Occipital lobe (tissue), 2 donors: ENCODE measurements around the gene SHH. TPM values are rescaled to one million over a fixed set of nuclear protein-coding genes. Genes with fewer than 3 reads are reported as not detected.
"Not testable (repeated sequence)": the region's sequence is repeated elsewhere in the genome, so short reads cannot be mapped to it uniquely, and the experiment has no call there.

ENCODE experiments used
- DNase-seq: peaks from one replicate; lab custom pipeline; 2025; lab: John Stamatoyannopoulos, UW
- total RNA-seq: library from RNA; depleted of rRNA; stranded (reverse); fragments of >200 nt; gene quantifications from one replicate; pipeline ENCODE4 v1.2.3, GENCODE V29; 2014

The SHH gene
- total RNA-seq, 1 donor from 2014 or later, result 0.62 TPM

GRCh38 chr7:155820246-155820645 is 8.0 kb upstream of the SHH start:
- no peak for DNase-seq

- no peak for DNase-seq
Measured at GRCh38 chr7:155819186-155819585, 6.9 kb upstream of the SHH start.

GRCh38 chr7:155818820-155819168 is 6.5 kb upstream of the SHH start:
- no peak for DNase-seq

GRCh38 chr7:155818154-155818819 is 6.0 kb upstream of the SHH start:
- no peak for DNase-seq

- not testable (repeated sequence) for DNase-seq
Measured at GRCh38 chr7:155817515-155817914, 5.3 kb upstream of the SHH start.

GRCh38 chr7:155816996-155817395 is 4.7 kb upstream of the SHH start:
- no peak for DNase-seq

GRCh38 chr7:155816192-155816508 is 3.9 kb upstream of the SHH start:
- no peak for DNase-seq

GRCh38 chr7:155815332-155816191 is 3.3 kb upstream of the SHH start:
- no peak for DNase-seq

GRCh38 chr7:155814316-155815276 is 2.3 kb upstream of the SHH start:
- no peak for DNase-seq

- no peak for DNase-seq
Measured at GRCh38 chr7:155813546-155814315, 1.5 kb upstream of the SHH start.

GRCh38 chr7:155813125-155813524 is 862 bp upstream of the SHH start:
- no peak for DNase-seq

GRCh38 chr7:155811560-155811894 is 736 bp downstream of the SHH start:
- DNase-seq, result no peak

- DNase-seq, result no peak
Measured at GRCh38 chr7:155810770-155811559, 1.3 kb downstream of the SHH start.

GRCh38 chr7:155809947-155810769 is 2.1 kb downstream of the SHH start:
- DNase-seq, result no peak

- DNase-seq, result no peak
Measured at GRCh38 chr7:155809332-155809946, 2.8 kb downstream of the SHH start.

- no peak for DNase-seq
Measured at GRCh38 chr7:155808549-155809331, 3.5 kb downstream of the SHH start.

- DNase-seq, result no peak
Measured at GRCh38 chr7:155807789-155808548, 4.3 kb downstream of the SHH start.
